Measurements from ENCODE around the gene UNC13D. TPM values are rescaled to one million over a fixed set of nuclear protein-coding genes. Genes with fewer than 3 reads are reported as not detected.

Gene UNC13D
- total RNA-seq, 1 donor from 2014 or later: 203 TPM

GRCh38 chr17:75853433-75853832, 9.2 kb upstream of the UNC13D start:
- intact Hi-C loops (cut with micrococcal nuclease): loop anchor here (10.0 kb wide), 2 partner anchors 399 to 979 kb away; partner anchors contain the start of genes FDXR and TMEM94

DNA sequence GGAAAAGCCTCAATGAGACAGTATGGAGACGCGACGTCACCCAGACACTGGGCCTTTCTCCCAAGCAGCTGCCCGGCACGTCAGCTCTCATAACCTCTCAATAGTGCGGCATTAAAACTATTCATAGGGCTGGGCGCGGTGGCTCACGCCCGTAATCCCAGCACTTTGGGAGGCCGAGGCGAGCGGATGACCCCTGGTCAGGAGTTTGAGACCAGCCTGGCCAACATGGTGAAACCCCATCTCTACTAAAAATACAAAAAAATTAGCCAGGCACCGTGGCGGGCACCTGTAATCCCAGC, 7.4 kb upstream of the UNC13D start:
- intact Hi-C loops (cut with micrococcal nuclease): loop anchor here (10.0 kb wide), 2 partner anchors 397 to 977 kb away; partner anchors contain the start of genes FDXR and TMEM94

GRCh38 chr17:75850928-75851692, 6.9 kb upstream of the UNC13D start:
- intact Hi-C loops (cut with micrococcal nuclease): loop anchor here (10.0 kb wide), 2 partner anchors 396 to 976 kb away; partner anchors contain the start of genes FDXR and TMEM94

GRCh38 chr17:75849724-75850123, 5.5 kb upstream of the UNC13D start:
- intact Hi-C loops (cut with micrococcal nuclease): loop anchor here (10.0 kb wide), 2 partner anchors 395 to 975 kb away; partner anchors contain the start of genes FDXR and TMEM94

DNA sequence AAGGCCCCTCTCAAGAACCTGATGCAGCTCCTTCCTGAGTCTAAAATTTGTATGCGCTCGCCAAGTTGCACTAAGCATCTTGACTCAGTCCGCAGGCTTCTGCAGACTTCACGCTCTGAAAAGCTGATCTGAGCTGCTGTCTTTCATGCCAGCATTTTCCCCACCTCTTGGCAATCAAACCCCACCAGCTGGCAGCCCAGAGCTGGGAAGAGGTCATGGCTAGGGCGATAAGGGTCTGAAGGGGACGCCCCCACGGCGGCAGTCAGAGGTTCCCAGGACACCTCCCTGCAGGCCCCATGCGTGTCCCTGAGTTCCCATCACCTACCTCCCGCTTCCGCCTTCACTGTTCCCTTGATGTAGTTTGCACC, 5.1 kb upstream of the UNC13D start:
- intact Hi-C loops (cut with micrococcal nuclease): no loop called here

- intact Hi-C loops (cut with micrococcal nuclease): no loop called here
These were observed 4.5 kb upstream of the UNC13D start for GRCh38 chr17:75848523-75849278.

DNA sequence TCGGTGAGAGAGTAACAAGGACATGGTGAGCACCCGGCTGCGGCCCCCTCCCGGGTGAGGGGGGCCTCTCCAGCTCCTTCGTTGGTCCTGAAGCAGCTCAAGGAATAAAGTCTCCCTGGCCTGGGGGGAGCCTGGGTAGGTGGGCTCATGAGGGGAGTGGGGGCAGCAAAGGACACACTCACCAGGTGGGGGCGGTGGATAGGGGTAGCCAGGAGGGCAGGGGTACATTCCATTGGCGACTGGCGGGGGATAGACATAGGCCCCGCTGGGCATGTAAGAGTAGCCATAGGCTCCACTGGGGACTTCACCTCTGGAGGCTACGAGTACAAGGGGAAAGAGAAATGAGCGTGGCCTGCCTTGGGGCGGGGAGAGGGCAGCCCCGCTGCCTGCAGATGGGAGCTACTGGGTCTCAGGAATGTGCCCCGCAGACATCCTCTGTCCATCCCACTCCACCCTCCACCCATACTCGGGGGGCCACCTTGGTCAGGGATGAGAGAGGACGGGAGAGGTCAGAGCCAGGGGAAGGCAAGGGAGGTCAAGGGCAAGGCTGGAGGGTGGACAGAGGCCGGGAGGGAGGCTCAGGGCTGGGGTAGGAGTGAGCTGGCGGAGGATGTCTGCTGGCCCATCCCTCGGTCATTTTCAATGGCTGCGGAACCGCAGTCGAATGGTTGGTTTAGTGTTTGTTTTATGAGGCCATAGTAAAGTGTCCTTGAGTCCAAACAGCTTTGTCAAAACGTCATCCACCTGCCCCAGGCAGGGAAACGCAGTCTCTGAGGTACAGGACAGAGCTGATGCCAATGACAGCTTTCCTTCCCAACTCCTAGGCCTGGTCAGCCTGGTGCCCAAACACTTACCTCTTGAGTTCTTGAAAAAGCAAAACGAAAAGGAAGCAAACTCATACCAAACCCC, 3.7 kb upstream of the UNC13D start:
- intact Hi-C loops (cut with micrococcal nuclease): no loop called here

DNA sequence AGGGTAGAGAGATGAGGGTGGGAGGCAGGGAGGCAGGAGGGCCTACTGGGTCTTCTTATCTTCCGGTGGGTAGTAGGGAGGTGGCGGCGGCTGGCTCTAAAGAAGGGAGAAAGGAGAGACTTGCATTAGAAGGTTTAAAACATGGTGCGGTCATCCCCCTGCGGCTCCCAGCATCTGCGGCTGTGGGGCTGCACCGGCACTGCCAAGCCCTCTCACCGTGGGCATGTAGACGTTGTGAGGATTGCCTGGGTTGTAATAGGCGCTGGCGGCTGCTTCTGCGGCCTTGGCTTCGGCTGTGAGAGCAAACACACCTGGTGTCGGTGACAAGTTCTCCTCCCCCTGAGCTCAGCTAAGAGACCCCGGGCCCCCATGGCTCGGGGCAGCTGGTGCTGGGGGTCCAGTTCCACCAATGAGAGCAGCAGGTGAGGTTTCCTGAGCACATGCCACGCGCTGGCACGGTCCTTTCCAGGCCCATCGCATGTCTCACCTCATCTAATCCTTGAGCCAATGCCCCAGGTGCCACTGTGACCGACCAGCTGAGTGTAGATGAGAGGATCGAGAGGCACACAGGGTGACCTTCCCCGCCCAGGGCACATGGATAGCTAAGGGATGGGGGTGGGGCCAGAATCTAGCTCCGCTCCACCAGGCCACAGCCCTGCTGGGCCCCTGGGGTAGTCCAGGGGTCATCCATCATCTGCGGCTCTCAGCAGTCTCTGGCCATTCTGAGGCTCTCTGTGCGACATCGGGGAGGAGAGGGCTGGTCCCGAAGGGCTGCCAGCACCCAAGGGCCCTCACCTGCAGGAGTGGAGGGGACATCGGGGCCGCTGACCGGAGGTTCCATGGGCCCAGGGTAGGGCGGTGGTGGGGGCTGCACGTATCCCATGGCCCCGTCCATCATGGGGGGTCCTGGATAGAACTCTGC, 2.7 kb upstream of the UNC13D start:
- intact Hi-C loops (cut with micrococcal nuclease): no loop called here

DNA sequence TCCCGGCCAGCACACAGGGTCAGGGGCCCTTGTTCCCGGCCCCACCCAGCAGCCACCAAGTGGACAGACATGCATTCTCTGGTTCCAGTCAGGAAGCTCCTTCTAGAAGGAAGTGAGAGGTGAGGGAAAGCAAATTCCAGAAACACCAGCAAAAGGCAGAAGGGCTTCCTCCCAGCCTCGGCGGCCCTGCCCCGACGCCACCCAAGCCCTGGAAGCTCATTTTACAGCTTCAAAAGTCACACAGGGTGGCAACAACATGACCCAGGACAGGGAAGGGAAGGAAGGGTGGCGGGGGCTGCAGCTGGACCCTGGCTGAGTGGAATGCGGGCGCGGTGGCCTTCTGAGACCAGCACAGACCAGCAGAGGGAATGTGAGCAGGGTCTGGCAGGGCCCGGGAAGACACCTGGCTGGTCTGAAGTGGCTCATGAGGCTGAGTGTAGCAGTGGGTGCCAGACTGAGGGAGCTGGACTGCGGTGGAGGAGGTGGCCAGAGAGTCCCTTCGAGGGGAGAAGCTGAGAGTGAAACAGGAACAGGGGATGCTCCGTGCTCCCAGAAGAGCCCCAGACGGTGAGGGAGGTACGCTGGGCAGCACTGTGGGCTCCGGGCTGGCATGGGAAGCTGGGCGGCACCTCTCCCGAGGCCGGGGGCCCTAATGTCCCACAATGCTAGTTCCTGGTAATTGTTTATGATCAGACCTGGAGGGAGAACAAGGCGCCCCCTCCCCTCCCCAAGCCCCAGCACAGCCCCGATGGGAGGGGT, 1.9 kb upstream of the UNC13D start:
- intact Hi-C loops (cut with micrococcal nuclease): loop anchor here (2.0 kb wide), 1 partner anchor 15 kb away; no protein-coding TSS in a partner anchor

GRCh38 chr17:75845058-75845711, 981 bp upstream of the UNC13D start:
- intact Hi-C loops (cut with micrococcal nuclease): loop anchor here (2.0 kb wide), 1 partner anchor 16 kb away; no protein-coding TSS in a partner anchor

DNA sequence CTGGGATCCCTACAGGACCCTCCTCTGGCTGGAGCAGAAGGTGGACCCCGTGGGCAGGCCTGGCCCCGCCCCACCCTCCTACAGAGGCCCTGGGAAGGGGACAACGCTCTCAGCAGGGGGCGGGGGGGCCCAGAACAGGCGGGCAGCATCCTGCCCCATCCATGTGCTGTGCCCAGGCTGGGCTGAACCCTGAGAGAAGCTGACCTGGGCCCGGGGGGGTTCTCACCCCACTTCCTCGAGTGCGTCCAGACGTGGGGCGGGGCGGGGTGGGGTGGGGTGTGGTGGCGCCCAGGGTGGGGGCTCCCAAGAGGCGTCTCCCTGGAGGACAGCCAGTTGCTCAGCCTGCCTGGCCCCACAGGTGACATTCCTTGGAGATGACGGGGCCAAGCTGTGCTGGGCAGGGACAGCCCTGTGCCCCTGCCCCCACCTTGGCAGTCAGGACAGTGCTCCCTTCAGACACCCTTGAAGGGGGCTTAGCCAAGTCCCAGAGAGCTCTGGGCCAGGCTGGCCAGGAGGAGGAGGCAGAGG, 390 bp upstream of the UNC13D start:
- intact Hi-C loops (cut with micrococcal nuclease): loop anchor here (1.0 to 2.0 kb wide), 3 partner anchors 11 to 60 kb away; partner anchors contain the start of genes MRPL38 and WBP2

DNA sequence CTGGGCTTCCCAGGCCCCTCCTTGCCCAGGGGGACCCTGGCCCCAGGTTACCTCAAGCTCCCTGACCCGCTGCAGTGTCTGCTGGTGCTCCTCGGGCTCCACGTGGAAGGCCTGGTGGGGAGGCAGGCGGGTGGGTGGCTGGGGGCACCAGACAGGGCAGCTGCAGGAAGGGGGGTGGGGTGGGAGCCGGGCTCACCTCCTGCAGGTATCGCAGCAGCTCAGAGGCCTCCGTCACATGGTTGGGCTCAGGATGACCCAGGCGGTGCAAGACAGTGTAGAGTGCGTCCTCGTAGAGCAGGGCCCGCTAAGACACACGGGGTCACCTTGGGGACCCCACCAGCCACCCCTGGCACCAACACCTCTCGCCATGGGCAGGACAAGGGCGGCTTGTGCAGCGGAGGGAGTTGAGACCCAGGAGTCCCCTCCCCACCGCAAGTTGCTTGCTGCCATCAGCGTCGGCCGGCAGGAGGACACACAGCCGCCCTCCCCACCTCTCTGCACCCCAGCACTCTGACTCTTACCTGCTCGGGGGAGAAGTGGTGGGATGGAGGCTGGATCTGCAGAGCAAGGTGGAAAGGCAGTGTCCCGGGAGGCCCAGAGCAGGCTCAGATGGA, 1.1 kb downstream of the UNC13D start:
- intact Hi-C loops (cut with micrococcal nuclease): loop anchor here (1.0 kb wide), 2 partner anchors 34 to 58 kb away; no protein-coding TSS in a partner anchor

DNA sequence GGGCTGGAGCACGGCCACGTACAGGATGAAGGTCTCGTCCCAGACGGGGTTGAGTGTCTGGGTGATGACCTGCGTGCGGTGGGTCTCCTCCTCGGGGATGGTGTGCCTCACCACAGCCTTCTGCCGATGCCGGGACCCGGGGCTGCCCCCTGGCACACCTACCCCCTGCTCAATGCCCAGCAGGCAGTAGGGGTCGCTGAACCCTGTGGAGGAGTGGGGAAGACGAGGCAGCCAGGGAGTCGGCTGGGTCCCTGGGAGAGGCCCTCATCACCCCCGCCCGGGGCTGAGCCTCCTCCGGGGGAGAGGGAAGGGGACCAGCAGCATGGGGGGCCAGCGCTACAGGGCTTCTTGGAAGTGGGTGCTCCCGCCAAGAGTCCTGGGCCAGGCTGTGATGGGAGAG, 1.8 kb downstream of the UNC13D start:
- intact Hi-C loops (cut with micrococcal nuclease): no loop called here

DNA sequence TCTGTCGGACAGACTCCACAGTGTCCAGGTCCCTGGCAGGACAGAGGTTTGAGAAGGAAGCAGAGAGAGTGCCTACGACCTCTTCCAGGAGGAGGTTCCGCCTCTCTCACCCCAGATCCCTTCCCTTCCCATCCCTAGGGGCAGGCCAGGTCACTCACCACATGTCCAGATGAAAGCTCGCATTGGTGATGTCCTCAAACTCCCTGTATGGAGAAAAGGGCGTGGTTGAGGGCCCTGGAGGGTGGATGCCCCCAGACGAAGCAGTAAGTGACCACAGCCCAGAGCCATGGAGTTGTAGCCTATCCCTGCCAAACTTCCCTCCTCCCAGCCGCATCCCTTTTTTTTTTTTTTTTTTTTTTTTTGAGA, 3.4 kb downstream of the UNC13D start:
- intact Hi-C loops (cut with micrococcal nuclease): no loop called here

DNA sequence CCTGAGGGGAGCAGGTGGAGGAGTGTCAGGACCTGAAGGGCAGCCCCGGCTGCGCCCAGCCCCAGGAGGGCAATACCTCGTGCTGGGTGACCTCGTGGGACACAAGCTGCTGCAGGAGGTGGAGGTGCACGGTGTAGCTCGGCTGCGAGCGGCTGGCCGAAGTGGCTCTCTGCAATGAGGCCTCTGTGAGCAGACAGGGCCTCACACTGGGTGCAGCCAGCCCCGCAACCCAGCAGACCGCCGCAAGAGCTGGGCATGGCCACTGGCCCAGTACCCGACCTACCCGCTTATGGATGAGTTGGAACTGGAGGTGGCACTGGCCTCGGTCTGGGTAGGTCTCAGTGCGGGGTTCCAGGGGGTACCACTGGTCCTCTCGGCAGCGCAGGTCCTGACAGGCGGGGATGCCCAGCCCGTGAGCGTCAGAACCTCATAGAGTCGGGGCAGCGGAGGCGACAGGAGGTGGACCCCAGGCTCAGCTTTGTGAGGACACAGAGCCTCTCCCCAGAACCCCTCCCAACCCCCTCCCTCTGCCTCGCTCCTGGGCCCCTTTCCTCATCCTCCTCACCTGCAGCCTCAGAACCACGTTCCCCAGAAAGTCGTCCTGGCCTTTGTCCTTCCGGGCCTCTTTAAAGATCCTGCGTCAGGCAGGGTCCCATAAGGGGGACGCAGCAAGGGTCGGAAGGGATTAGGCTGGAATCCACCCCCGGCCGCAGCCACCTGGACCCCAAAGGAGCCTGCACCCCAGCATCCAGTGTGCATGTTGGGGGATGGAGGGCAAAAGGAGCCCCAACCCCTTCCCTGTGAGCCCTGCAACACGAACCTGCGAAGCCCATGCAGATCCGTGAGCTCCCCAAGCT, 4.0 kb downstream of the UNC13D start:
- intact Hi-C loops (cut with micrococcal nuclease): no loop called here

- intact Hi-C loops (cut with micrococcal nuclease): no loop called here
These were observed 5.8 kb downstream of the UNC13D start for GRCh38 chr17:75838410-75838809.

DNA sequence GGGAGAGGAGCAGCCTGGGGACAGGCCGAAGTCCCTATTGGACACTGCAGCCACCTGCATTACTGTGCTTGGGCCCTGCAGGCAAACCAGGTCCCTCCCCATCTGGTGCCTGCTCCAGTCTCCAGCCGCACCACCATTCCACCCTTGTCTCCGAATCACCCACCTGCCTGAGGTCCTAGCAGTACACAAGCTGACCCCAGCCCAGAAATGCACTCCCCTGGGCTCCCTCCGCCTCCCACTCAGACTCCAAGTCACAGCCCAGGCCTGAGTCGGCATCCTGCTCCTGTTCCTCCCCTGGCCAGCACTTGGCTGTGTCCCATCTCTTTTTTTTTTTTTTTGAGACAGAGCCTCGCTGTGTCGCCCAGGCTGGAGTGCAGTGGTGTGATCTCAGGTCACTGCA, 6.3 kb downstream of the UNC13D start:
- intact Hi-C loops (cut with micrococcal nuclease): no loop called here
